Measurements from ENCODE around the gene PSME3IP1. TPM values are rescaled to one million over a fixed set of nuclear protein-coding genes. Genes with fewer than 3 reads are reported as not detected.
A peak's percentile ranks its signal among the peaks of the same experiment; 100 is the strongest.

Gene PSME3IP1
- total RNA-seq, 4 donors from 2014 or later: 64.7 to 96.3 (median 78.9) TPM

DNA sequence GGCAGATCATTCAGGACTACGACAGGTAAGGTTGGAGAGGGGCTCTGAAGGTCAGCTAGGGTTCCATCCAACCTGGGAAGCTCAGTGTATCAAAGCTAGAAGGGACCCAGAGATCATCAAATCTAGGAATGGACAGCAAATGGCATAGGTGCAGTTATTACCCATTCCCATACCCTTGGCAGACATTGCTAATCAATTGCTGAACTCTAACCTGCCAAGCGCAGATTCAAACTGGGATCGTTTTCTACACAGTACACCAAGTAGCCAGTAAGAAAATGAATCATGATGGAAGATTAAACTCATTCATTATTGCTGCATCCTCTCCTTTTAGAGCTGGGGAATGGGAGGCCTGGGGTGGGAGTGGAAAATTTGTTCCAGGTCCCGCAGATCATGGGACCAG is 59.9 kb downstream of the PSME3IP1 start:
- Histone ChIP-seq H3K36me3 (peaks cover 0 to 9% of the 10 kb centered on the region in 2 donors), H3K27ac (no peak overlapping the region), H3K9me3 (no peaks in the 10 kb centered on the region), H3K27me3 (no peaks in the 10 kb centered on the region), H3K4me3 (replicated peaks in 1 of 3) (no peak overlapping the region), H3K4me1 (peaks cover 5 to 9% of the 10 kb centered on the region in 2 donors)
- DNase-seq: no peak
- TF ChIP-seq POLR2A (IDR thresholded peaks at IDR 0.05): no peak
- TF ChIP-seq, protein P1, sequence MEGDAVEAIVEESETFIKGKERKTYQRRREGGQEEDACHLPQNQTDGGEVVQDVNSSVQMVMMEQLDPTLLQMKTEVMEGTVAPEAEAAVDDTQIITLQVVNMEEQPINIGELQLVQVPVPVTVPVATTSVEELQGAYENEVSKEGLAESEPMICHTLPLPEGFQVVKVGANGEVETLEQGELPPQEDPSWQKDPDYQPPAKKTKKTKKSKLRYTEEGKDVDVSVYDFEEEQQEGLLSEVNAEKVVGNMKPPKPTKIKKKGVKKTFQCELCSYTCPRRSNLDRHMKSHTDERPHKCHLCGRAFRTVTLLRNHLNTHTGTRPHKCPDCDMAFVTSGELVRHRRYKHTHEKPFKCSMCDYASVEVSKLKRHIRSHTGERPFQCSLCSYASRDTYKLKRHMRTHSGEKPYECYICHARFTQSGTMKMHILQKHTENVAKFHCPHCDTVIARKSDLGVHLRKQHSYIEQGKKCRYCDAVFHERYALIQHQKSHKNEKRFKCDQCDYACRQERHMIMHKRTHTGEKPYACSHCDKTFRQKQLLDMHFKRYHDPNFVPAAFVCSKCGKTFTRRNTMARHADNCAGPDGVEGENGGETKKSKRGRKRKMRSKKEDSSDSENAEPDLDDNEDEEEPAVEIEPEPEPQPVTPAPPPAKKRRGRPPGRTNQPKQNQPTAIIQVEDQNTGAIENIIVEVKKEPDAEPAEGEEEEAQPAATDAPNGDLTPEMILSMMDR (IDR thresholded peaks at IDR 0.05): no peak
- intact Hi-C loops (cut with DNase I): no loop called here
- WGBS, 2 donors: 98 to 100% methylated on average over 4 of the region's 4 CpGs

DNA sequence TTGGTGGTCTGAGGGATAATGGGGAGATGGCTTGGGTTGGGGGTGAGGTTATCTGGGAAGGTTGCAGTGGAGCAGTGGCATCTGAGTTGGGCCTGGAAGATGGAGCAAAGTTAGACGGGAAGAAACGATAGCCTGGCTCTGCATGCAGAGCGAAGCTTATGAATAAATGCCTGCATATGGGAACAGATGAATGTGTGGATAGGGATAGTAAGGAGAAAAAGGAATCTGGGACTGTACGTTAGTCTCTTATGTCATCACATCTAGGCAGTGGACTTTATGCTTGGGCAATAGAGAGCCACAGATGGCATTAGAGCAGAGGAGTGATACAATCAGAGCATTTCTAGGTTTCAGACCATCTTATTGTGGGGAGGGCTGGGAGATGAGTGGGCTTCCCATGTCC is 60.5 kb downstream of the PSME3IP1 start:
- H3K4me1 ChIP-seq: peaks cover 5 to 9% of the 10 kb centered on the region in 2 donors
- DNase-seq: no peak
- H3K36me3 ChIP-seq: peaks cover 0 to 9% of the 10 kb centered on the region in 2 donors
- H3K9me3 ChIP-seq: no peaks in the 10 kb centered on the region
- intact Hi-C loops (cut with DNase I): no loop called here
- no peak overlapping the region for H3K4me3 ChIP-seq (replicated peaks in 1 of 3)
- no peaks in the 10 kb centered on the region for H3K27me3 ChIP-seq
- TF ChIP-seq, protein P1 (IDR thresholded peaks at IDR 0.05): no peak
- TF ChIP-seq POLR2A (IDR thresholded peaks at IDR 0.05): no peak
- no peak overlapping the region for H3K27ac ChIP-seq
- WGBS, 2 donors: 97 to 98% methylated on average over 4 of the region's 4 CpGs

DNA sequence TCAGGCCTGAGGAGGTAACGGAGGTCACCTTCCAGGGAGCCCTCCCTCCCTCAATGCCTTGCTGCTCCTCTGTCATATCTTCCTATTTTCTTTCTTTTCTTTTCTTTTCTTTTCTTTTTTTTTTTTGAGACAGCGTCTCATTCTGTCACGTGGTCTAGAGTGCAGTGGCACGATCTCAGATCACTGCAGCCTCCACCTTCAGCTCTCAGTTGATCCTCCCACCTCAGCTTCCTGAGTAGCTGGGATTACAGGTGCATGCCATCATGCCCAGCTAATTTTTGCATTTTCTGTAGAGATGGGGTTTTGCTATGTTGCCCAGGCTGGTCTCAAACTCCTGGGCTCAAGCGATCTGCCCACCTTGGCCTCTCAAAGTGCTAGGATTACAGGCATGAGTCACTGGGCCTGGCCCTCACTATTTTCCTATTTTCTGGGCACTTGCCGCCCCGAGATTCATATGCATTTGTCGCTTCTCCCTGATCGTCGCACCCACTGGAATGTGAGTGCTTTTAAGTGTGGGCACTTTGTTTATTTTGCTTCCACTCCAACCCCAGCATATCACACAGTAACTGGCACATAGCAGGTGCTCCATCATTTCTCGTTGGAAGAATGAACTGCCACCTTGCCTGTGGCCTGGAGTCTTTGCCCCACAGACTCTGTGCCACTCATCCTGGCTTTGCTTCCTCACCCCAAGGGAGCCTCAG is 61.7 kb downstream of the PSME3IP1 start:
- H3K27me3 ChIP-seq: no peaks in the 10 kb centered on the region
- H3K27ac ChIP-seq: no peak overlapping the region
- DNase-seq: peak; percentile 54
- no peak overlapping the region for H3K4me3 ChIP-seq (replicated peaks in 1 of 3)
- intact Hi-C loops (cut with DNase I): no loop called here
- no peaks in the 10 kb centered on the region for H3K9me3 ChIP-seq
- 52 to 60% methylated on average over 11 of the region's 11 CpGs for WGBS, 2 donors
- TF ChIP-seq POLR2A (IDR thresholded peaks at IDR 0.05): no peak
- TF ChIP-seq, protein P1 (IDR thresholded peaks at IDR 0.05): no peak
- peaks cover 5 to 9% of the 10 kb centered on the region in 2 donors for H3K4me1 ChIP-seq
- peaks cover 0 to 13% of the 10 kb centered on the region in 2 donors for H3K36me3 ChIP-seq

DNA sequence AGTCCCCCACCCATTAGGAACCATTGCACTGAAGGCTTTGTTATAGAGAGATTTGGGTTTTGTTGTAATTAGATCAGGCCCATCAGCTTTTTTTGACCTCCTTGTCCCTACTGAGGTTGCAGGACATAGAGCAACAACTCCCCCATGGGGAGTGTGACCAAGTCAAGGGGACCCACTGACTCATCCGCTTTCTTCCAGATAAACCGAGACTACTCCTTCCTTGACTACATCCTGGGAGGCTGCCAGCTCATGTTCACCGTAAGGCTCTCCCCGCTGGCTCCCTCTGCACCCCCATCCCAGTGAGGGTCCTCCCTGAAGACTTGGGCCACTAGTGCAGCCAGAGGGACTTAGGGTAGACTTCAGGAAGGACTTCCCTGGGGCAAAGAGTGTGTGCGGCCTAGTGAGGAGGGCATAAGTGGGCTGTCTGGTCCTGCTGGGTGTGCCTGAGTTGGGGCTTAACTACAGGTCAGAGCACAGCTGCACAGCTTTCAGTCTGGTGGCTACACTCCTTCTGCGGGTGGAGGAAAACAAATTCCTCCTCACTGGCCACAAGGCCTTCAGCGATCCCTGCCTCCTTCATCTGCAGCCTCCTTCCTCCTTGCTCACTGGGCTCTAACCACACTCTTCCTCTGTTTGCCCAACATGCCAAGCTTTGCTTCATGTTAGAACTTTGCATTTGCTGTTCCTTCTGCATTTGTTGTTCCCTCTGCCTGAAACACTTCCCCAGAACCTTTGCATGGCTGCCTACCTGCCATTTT is 62.4 kb downstream of the PSME3IP1 start:
- DNase-seq: no peak
- no peak overlapping the region for H3K4me3 ChIP-seq (replicated peaks in 1 of 3)
- peaks cover 0 to 15% of the 10 kb centered on the region in 2 donors for H3K36me3 ChIP-seq
- peaks cover 5 to 9% of the 10 kb centered on the region in 2 donors for H3K4me1 ChIP-seq
- H3K27ac ChIP-seq: no peak overlapping the region
- H3K9me3 ChIP-seq: no peaks in the 10 kb centered on the region
- TF ChIP-seq POLR2A (IDR thresholded peaks at IDR 0.05): no peak
- TF ChIP-seq, protein P1 (IDR thresholded peaks at IDR 0.05): no peak
- intact Hi-C loops (cut with DNase I): no loop called here
- WGBS, 2 donors: 91 to 92% methylated on average over 7 of the region's 7 CpGs
- no peaks in the 10 kb centered on the region for H3K27me3 ChIP-seq
